GM19467 (cell line): Measurements from ENCODE around the gene CAMSAP1.

Source experiments
- ATAC-seq: cut with Tn5 transposase; IDR thresholded peaks from one replicate; pipeline ENCODE4 v1.9.1; 2021; ENCODE audit warnings: mild to moderate bottlenecking, moderate library complexity; ENCODE audit not compliant: unreplicated experiment

The CAMSAP1 gene

DNA sequence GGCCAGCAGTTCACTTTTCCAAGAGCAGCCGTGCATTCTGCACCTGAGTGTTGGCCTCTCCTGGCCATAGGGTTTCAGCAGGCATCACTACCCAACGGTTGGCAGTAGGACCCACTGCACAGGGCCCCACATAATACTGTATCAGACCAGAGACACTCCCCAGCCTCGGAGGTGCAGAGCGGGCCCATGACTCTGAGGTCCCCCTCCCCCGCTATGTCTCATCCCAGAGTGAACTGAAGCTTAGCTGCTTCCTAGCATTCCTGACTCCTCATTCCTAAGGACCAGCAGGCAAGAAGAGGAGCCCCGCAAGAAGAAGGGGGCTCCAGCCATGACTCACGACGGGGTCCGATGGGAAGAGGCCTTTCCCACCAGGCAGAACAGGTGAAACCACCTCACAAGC is 67.2 kb downstream of the CAMSAP1 start:
- no peak for ATAC-seq

DNA sequence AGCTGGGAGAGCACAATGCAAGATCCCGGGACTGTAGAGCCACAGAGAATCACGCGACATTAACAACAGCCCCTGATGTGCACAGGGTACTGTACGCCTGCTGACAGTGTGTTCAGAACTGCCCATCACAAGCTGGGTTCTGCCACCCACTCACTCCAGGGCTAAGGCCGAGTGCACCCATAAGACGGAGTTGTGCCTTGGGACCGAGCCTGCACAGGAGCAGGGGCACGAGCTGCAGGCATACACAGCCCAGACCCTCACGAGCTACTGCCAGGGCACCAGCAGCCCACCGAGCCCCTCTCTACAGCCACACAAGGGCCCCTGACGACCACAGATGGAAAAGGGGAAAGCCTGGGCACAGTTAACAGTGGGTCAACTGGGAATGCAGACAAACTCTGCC is 67.8 kb downstream of the CAMSAP1 start:
- no peak for ATAC-seq

DNA sequence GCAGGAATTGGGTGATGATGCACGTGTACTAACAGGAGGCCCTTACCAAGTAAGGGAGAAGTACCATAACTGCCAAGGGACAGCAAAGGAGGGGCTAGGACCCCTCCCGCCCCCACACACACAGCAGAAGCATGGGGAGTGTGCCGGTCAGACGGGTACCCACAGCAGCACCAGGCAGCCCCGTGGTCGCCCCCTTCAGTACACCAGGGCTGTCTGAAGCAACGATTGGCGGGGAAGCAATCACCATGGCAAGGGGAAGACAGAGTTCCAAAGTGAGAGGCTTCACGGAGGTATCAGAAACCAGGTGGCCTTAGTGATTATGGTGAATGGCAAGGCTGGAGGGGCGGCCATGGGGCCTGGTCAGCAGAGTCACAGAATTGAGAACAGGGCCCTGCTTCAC is 72.2 kb downstream of the CAMSAP1 start:
- ATAC-seq, result no peak

DNA sequence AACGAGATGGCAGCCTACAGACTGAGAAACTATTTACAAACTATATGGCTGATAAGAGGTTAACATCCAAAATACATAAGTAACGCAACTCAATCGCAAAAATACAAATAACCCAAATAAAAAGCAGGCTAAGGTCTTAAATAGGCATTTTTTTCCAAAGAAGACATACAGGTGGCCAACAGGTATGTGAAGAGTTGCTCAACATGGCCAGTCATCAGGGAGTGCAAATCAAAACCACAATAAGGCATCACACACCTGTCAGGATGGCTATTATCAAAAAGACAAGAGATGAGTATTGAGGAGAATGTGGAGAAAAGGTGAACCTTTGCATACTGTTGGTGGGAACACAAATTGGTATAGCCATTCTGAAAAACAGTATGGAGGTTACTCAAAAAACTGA is 73.5 kb downstream of the CAMSAP1 start:
- no peak for ATAC-seq

DNA sequence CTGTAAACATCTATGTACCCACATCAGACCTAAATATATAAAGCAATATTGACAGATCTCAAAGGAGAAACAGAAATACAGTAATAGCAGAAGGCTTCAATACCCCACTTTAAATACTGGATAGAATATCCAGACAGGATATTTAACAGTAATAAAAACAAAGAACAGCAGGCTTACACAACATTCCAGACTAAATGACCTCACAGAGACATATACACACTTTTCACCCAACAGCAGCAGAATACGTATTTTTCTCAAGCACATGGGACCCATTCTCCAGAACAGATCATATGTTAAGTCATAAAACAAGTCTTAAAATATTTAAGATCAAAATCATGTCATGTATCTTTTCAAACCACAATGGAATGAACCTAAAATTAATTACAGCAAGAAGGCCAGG is 76.8 kb downstream of the CAMSAP1 start:
- ATAC-seq, result no peak

DNA sequence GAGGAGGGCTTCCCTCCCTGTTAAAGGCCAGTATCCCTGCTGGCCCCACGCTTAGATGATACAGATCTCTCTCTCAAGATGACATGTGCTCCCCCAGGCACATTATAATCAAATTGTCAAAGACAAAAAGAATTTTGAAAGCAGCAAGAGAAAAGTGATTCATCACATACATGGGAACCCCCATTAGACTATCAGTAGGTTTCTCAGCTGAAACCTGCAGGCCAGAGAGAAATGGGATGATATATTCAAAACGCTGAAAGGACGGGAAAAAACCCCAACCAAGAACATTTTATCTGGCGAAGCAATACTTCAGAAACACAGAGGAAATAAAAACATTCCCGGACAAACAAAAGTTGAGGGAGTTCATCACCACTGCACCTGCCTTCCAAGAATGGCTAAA is 78.7 kb downstream of the CAMSAP1 start:
- no peak for ATAC-seq

DNA sequence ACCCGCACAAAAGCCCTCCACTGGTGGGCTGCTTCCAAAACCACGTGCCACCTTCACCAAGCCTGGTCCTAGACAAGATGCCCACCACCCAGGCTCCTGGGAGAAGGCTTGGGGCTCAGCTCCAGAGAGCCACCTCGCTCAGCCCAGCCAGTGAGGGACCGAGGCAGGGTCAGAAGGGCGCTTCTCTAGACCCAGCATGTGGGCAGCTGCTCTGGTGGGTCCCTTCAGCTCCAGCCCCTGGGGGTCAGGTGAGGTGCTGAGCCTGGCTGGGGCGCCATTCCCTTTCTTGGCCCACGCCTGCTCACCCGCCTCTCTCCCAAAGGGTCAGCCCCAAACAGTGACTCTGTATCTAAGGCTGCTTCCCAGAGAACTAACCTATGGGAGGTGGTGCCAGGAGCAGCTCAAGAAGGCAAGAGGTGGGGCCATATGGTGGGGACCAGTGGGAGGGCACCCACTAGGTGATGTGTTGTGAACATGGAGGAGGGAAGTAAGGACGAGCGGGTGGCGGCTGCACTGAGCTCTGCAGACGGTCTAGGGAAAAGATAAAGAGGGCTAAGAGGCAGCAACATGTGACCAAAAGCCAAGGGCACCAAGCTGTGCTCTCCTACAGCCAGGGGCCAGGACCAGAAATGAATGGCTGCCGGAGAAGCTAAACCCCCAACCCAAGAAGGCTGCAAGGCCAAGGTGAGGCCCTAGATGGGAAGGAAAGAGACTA is 79.3 kb downstream of the CAMSAP1 start:
- no peak for ATAC-seq

DNA sequence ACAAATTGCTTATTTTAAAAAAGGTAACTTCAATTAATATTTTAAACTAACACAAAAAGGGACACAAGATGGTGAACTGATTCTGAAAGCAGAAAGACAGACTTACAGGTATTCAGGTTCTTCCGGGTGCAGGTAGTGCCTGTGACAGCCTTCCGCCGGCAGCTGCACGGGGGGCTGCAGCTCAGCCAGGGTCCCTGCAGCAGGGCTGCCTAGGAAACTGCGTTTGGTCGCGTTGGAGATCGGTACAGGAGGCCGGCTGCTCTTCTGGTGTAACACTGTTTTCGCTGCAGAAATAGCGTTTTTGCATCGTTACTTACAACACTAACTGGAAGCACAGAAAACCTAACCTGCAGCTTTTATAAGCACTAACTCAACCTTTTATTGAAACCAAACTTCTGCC is 80.0 kb downstream of the CAMSAP1 start:
- no peak for ATAC-seq

DNA sequence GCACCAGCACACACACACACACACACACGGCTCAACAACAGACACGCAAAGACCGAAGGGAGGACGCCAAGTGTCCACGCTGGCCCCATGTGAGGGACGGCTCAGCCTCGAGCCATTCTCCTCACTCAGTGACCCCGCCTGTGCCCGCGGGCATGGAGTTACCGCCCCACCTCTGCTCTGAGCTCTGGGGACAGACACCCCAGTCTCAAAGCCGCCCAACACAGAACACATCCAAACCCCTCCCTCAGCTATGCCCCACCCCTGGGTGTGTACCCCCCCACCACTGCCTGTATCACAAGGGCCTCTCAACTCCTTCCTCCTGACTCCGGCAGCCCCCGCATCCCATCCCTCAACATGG is 81.2 kb downstream of the CAMSAP1 start:
- no peak for ATAC-seq

DNA sequence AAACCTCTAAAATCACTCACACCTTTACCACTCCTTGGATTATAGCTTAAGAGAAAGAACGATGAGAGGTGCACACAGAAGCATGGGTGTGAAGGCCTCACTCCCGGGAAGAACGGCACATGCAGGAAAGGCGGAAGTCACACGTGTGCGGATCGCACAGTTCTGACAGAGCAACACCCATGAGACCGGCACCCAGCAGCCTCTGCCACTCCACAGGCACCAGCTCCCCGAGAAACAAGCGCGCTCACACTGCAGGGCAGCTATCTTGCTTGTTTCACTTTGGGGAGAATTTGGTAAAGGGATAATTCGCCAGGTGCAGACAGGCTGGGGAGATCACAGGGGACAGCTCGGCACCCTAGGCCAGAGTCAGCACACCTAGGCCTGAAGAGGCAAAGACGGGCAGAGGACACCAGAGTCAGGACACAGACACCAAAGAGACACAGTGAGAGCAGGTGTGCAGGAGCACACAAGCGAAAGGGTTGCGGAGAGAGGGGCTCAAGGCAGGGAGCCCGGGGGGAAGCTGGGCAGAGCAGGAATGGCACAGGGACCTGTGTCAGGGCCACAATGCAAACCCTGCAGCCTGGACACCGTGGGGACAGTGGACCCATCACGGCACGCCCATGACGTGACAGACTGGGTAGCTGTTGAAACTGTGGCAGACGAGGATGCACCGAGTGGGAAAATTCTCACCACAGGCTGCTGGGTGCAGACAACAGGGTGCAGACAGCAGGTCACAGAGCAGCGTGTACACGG is 81.7 kb downstream of the CAMSAP1 start:
- ATAC-seq, result no peak

DNA sequence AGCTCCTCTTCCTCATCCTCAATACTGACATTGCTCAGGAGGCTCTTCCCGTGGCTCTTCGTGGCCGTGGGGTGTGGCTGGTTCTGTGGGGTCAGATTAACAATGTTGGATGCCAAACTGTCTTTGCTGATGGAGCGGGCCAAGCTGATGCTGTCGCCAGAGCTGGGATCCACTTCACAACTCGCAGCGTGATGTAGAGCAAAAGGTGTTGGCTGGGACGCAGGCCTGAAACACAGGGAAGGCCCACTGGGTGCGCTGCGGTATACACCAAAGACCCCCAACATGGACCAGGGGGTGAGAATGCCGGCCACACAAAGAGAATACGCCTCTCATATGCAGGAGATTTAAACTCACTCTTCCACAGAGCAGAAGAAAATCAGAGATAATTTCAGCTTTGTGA is 84.3 kb downstream of the CAMSAP1 start:
- ATAC-seq, result no peak

DNA sequence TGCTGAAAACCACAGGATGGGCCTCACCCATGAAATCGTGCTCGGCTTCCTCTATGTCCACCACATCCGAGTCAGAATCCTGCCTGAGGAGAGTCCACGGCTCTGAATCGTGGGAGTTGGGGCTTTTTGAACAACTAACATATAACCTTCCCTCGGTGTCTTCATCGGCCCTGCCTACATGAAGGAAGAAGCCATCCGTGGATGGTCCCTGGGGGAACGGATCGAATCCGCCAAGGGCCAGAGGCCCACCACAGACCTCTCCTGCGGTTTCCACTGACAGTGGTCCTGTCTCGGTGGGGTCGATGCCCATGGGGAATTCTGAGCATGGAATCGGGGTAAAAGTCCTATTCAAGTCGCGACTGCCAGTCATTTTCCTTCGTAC is 85.0 kb downstream of the CAMSAP1 start:
- no peak for ATAC-seq

DNA sequence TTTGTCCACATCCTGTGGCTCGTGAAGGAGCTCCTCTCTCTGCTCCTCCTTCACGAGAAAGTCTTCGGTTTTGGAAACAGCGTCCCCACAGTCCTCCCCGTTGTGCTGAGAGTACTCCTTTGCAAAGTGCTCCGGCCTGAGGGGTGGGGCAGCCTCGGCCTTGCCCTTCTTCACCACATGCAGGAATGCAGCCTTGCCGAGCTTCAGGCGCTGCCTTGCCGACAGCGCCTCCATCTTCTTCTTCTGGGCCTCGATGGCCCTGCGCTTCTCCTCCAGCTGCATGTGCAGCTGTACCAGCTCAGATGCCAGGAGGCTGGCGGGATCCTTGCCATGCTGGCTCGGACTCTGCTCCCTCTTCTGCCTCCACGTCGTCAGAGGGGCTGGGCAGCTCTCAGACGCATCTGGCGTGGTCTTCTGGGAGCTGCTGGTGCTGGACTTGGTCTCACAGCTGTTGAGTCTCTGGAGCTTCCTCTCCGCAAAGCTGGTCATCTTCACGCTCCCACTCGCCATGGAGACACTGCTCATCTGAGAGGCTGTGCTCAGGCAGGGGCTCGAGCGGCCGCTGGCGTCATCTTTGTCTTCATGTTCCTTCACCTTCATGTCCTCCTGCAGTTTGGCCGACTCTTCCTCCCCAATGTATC is 85.5 kb downstream of the CAMSAP1 start:
- no peak for ATAC-seq

DNA sequence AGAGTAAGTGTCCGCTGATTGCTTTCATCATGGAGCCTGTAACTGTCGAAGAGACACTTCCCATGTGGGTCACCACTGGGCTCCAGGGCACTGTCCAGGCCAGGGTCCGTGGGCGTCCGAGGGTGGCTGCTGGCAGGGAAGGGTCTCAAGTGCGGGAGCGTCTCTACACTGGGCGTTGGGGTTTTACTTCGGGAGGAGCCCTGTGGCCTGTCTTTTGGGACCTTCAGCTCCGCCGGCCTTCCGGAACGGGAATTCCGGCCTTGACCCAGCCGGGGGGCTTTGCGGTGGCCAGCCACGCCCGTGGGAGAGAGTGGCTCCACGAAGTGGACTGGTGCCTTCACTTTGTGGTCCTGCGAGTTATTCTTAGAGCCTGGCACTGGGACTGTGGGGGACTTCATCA is 86.2 kb downstream of the CAMSAP1 start:
- ATAC-seq, result no peak

DNA sequence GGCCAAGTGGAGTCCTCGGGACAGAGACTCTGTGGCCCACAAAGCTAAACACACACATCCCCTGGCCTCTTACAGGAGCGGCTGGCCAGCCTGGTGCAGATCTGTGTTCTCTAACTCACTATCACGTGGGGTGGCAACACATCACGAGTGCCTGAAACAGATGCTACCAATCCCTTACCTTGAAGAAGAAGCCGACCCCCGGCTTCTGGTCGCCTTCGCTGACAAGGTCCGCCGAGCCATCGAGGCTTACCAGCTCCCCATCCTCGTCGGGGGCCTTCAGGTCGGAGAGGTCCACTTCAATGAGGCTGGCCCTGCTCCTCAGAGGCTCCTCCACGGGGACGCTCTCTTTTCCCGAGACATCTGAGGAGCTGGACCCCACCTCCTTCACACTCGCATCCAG is 86.7 kb downstream of the CAMSAP1 start:
- ATAC-seq, result no peak

DNA sequence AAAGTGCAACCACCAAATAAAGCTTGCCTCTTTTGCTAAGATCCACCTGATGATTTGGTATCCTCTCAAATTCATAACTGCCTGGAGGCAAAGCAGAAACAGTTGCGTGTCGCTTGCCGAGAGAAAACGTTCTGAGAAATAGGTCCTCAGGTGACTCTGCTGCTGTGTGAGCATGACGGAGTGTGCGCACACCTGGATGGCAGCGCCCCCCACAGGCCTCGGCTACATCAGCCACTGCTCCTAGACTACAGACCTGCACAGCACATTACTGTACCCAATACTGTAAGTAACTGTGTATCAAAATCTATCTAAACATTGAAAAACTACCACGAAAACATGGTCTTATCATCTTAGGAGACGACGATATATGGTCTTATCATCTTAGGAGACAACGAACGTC is 87.4 kb downstream of the CAMSAP1 start:
- ATAC-seq, result no peak

DNA sequence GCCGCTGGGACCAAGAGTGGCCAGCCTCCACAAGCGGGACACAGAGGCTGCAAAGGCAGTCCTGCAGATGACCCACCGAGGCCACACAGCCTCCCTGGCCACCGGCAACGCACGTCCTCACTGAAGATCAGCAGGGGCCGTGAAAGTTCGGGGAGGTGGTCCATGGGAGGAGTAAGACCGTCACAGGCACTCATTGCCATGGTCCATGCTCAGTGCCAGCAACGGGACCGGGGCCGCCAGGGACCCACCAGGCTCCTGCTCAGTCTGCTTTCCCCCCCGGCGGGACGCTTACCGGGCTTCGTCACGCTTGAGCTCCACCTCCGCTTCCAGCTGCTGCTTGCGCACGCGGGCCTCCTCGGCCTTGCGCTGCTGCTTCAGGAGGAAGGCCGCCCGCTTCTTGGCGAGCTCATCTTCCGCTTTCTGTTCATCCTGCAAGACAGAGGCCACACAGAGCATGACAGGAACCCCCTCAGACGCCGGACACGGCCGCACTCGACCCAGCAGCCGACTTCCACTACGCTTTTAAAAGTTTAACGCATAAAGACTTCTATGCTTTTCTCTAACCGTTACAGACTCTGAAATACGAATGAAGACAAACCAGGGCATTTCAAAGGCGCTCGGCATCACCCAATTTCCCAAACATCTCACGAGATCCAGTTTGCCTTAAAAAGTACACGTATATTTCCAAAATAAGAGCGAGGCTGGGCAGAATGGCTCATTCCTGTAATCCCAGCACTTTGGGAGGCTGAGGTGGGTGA is 88.4 kb downstream of the CAMSAP1 start:
- no peak for ATAC-seq

DNA sequence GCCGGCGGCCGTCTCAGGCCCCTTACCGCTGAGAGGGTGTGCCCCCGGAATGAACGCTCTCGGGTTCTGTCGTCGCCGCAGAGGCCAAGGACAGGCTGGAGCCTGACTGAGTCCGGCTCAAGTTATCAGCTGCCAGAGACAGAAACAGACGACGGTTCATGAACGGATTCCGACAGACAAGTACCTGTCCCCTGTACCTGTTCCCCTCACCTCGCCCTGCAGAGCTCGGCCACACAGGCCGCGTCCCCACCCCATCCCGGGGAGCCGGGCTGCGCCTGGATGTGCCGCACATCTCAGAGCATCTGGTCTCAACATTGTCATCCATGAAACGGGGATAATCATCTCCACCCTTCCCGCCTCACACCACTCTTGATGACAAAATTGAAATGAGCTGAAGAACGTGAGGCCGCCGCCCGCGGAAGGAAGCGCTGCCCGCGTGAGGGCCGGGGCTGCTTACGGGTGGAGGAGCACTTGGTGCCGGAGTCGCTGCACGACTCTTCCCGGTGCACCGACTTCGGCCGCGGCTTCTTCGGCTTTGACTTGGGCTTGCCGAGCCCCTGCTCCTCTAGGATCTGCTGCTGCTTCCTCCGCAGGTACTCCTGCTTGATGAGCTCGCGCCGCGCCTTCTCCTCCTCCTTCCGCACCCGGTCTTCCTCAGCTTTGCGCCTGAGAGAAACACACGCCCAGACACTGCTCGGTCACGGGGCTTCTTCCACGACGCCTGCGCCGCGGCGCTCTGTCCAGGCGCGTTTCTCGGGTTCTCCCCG is 89.2 kb downstream of the CAMSAP1 start:
- no peak for ATAC-seq

DNA sequence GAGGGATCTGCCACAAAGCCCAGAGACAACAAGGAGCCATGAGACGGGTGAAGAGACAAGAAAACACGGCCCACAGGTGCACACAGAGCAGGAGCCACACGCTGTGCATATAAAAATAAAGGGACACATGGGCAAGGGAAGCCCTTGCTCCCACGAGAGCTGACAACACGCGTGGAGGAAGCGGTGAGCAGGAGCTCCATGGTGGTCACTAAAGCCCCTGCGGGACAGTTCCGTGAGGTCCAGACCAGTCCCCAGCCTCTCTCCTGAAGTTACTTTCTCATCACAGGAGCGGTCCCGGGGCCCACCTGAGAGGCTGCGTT is 90.7 kb downstream of the CAMSAP1 start:
- no peak for ATAC-seq

DNA sequence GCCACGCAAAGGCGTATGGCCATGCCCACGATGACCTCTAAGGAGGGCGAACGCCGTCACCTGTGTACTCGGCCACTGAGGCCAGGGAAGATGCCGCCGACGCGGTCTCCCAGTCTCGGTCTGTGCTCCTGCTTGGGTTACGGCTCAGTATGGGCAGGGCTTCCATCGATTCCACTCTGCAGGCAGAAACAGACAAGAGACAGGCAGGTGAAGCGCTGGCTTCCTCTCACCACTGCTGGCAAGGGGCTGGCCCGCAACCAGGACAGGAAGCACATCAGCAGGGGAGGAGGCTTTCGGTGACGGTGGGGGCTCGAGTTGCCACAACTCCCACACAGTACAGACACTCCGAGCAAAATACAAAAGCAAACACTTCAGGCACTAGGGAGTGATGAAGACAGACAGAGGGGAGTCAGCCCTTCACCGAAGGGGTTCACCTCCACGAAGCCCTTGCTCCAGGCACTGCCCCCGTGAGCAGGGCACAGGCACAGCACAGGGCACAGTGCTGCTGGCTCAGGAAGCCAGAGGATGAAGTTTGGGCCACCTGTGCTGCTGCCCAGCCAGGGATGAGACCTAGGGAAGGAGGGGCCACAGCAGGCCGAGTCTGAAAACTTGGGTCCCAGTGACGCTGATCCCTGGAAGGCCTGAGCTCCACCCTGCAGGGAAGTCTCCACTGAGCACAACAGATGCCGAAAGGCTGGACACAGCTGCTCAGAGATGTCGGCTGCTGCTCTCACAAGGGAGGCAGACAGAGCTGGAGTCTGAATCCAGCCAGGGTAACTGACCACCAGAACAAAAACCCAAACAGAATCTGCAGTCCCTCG is 91.3 kb downstream of the CAMSAP1 start:
- no peak for ATAC-seq
